ENCODE results near the gene PACRG. TPM values are rescaled to one million over a fixed set of nuclear protein-coding genes. Genes with fewer than 3 reads are reported as not detected.

The PACRG gene
- polyA plus RNA-seq, 1 donor (not counting 4 experiments of a cell fraction or from before 2014, with no cell fraction given), result 0.31 TPM

- H3K4me1 ChIP-seq (ENCODE audit: control insufficient read depth, extremely low read depth, insufficient read depth, low read length), result no peaks in the 10 kb centered on the region
- no peaks in the 10 kb centered on the region for H3K9me3 ChIP-seq (ENCODE audit: control insufficient read depth, low read depth, low read length)
- H3K27me3 ChIP-seq (ENCODE audit: control insufficient read depth, extremely low read depth, insufficient read depth, low read length), result no peaks in the 10 kb centered on the region
- H3K4me3 ChIP-seq (ENCODE audit: control insufficient read depth in 2 of 3, extremely low read depth in 1 of 3, insufficient read depth in 2 of 3, low read depth in 1 of 3, low read length in 3 of 3), result no peak overlapping the region
- no peak for DNase-seq (ENCODE audit: low read depth, low spot score)
- H3K27ac ChIP-seq (ENCODE audit: control insufficient read depth, insufficient read depth, low read length), result no peak overlapping the region
- H3K4me2 ChIP-seq (ENCODE audit: control insufficient read depth, extremely low read depth, insufficient read depth, low read depth, low read length), result no peak overlapping the region
- H3K9ac ChIP-seq (ENCODE audit: control insufficient read depth, extremely low read depth, insufficient read depth, low read length), result no peak overlapping the region
- no peak for FAIRE-seq
- H4K20me1 ChIP-seq (ENCODE audit: control insufficient read depth, extremely low read depth, insufficient read depth, low read length), result no peaks in the 10 kb centered on the region
- H3K9me1 ChIP-seq (ENCODE audit: control insufficient read depth, extremely low read depth, insufficient read depth, low read length), result no peaks in the 10 kb centered on the region
- no peak overlapping the region for H2AFZ ChIP-seq (ENCODE audit: control insufficient read depth, low read length)
- dilution Hi-C loops (cut with MboI; ENCODE audit: extremely low pct_ligation_motif_present, low sequenced_read_pairs), result no loop called here
- H3K79me2 ChIP-seq (ENCODE audit: control insufficient read depth, insufficient read depth, low read length), result no peaks in the 10 kb centered on the region
- no peak for TF ChIP-seq EZH2 (IDR thresholded peaks at IDR 0.05; ENCODE audit: low read length)
- TF ChIP-seq CTCF (optimal IDR thresholded peaks at IDR 0.05 in 1 of 3, IDR thresholded peaks at IDR 0.05 in 1 of 3, conservative IDR thresholded peaks at IDR 0.05 in 1 of 3; ENCODE audit: extremely low read depth in 1 of 3, insufficient read depth in 2 of 3, low read length in 3 of 3), result no peak
- no peaks in the 10 kb centered on the region for H3K36me3 ChIP-seq (ENCODE audit: control insufficient read depth in 2 of 2, extremely low read depth in 1 of 2, insufficient read depth in 2 of 2, low read length in 2 of 2)
Observed at GRCh38 chr6:163323705-163324104, 595.9 kb downstream of the PACRG start.

GRCh38 chr6:163324326-163324687 is 596.5 kb downstream of the PACRG start:
- Histone ChIP-seq H3K9ac (ENCODE audit: control insufficient read depth, extremely low read depth, insufficient read depth, low read length) (no peak overlapping the region), H3K4me2 (ENCODE audit: control insufficient read depth, extremely low read depth, insufficient read depth, low read depth, low read length) (no peak overlapping the region), H3K27me3 (ENCODE audit: control insufficient read depth, extremely low read depth, insufficient read depth, low read length) (no peaks in the 10 kb centered on the region), H3K27ac (ENCODE audit: control insufficient read depth, insufficient read depth, low read length) (no peak overlapping the region), H3K9me3 (ENCODE audit: control insufficient read depth, low read depth, low read length) (no peaks in the 10 kb centered on the region), H3K79me2 (ENCODE audit: control insufficient read depth, insufficient read depth, low read length) (no peaks in the 10 kb centered on the region), H2AFZ (ENCODE audit: control insufficient read depth, low read length) (no peak overlapping the region), H4K20me1 (ENCODE audit: control insufficient read depth, extremely low read depth, insufficient read depth, low read length) (no peaks in the 10 kb centered on the region), H3K36me3 (ENCODE audit: control insufficient read depth in 2 of 2, extremely low read depth in 1 of 2, insufficient read depth in 2 of 2, low read length in 2 of 2) (no peaks in the 10 kb centered on the region), H3K4me3 (ENCODE audit: control insufficient read depth in 2 of 3, extremely low read depth in 1 of 3, insufficient read depth in 2 of 3, low read depth in 1 of 3, low read length in 3 of 3) (no peak overlapping the region), H3K9me1 (ENCODE audit: control insufficient read depth, extremely low read depth, insufficient read depth, low read length) (no peaks in the 10 kb centered on the region), H3K4me1 (ENCODE audit: control insufficient read depth, extremely low read depth, insufficient read depth, low read length) (no peaks in the 10 kb centered on the region)
- DNase-seq (ENCODE audit: low read depth, low spot score) (no peak), FAIRE-seq (no peak)
- TF ChIP-seq EZH2 (IDR thresholded peaks at IDR 0.05; ENCODE audit: low read length) (no peak), CTCF (optimal IDR thresholded peaks at IDR 0.05 in 1 of 3, IDR thresholded peaks at IDR 0.05 in 1 of 3, conservative IDR thresholded peaks at IDR 0.05 in 1 of 3; ENCODE audit: extremely low read depth in 1 of 3, insufficient read depth in 2 of 3, low read length in 3 of 3) (no peak)
- dilution Hi-C loops (cut with MboI; ENCODE audit: extremely low pct_ligation_motif_present, low sequenced_read_pairs), result no loop called here
